SK-N-MC (cell line): Measurements from ENCODE around the gene OCIAD2.
"Not testable (repeated sequence)": the region's sequence is repeated elsewhere in the genome, so short reads cannot be mapped to it uniquely, and the experiment has no call there.

ENCODE experiments used
- EZH2 ChIP-seq: fragments of 200-600 bp; sonication (generic); IDR thresholded peaks from one replicate; pipeline ENCODE4 v1.6.1; 2017; ENCODE audit warnings: antibody characterized with exemption
- POLR2AphosphoS5 ChIP-seq: IDR thresholded peaks from 2 replicates; pipeline ENCODE4 v1.6.1; 2012; ENCODE audit warnings: mild to moderate bottlenecking, low read depth, low read length, borderline replicate concordance

DNA sequence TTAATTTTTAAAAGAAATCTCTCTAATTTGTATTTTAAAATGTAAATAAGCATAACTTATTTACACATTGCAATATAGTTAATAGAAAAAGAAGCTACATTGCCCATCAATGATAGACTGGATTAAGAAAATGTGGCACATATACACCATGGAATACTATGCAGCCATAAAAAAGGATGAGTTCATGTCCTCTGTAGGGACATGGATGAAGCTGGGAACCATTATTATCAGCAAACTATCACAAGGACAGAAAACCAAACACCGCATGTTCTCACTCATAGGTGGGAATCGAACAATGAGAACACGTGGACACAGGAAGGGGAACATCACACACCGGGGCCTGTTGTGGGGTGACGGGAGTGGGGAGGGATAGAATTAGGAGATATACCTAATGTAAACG is 57.8 kb downstream of the OCIAD2 start:
- not testable (repeated sequence) for TF ChIP-seq EZH2, POLR2AphosphoS5
